Sigmoid colon (tissue), 4 donors: ENCODE results near the gene SREK1.
"Not testable (repeated sequence)": the region's sequence is repeated elsewhere in the genome, so short reads cannot be mapped to it uniquely, and the experiment has no call there.

Experiments used
- EP300 ChIP-seq, 4 donors: sonication (generic); formaldehyde crosslinking; IDR thresholded peaks; one replicate each; pipeline ENCODE4 v1.6.1; 2017; ENCODE audit warnings: antibody characterized with exemption in 4 of 4
- POLR2A ChIP-seq, 2 donors: fragments of 450-650 bp; IDR thresholded peaks; one replicate each; pipeline ENCODE4 v1.6.1; 2016; ENCODE audit warnings: antibody characterized with exemption in 2 of 2, mild to moderate bottlenecking in 2 of 2, moderate library complexity in 2 of 2
- POLR2AphosphoS5 ChIP-seq, 4 donors: sonication (generic); formaldehyde crosslinking; IDR thresholded peaks; one replicate each; pipeline ENCODE4 v1.6.1; 2017; ENCODE audit warnings: antibody characterized with exemption in 4 of 4
- TF ChIP-seq, protein P1 (sequence below), 4 experiments: fragments of 450-650 bp in 3 of 4; fragments of 200-600 bp in 1 of 4; IDR thresholded peaks; one replicate each; pipeline ENCODE4 v1.5.1; 2016 to 2019; ENCODE audit warnings: antibody characterized with exemption in 4 of 4, mild to moderate bottlenecking in 3 of 4, moderate library complexity in 2 of 4

DNA sequence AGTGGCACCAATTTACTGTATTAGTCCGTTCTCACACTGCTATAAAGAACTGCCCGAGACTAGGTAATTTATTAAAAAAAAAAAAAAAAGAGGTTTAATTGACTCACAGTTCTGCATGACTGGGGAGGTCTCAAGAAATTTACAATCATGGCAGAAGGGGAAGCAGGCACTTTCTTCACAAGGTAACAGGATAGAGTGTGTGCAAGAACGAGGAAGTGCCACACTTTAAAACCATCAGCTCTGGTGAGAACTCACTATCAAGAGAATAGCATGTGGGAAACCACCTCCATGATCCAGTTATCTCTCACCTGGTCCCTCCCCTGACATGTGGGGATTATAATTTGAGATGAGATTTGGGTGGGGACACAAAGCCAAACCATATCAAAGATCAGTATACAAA lies 7.2 kb upstream of the SREK1 start:
- TF ChIP-seq, protein P1, sequence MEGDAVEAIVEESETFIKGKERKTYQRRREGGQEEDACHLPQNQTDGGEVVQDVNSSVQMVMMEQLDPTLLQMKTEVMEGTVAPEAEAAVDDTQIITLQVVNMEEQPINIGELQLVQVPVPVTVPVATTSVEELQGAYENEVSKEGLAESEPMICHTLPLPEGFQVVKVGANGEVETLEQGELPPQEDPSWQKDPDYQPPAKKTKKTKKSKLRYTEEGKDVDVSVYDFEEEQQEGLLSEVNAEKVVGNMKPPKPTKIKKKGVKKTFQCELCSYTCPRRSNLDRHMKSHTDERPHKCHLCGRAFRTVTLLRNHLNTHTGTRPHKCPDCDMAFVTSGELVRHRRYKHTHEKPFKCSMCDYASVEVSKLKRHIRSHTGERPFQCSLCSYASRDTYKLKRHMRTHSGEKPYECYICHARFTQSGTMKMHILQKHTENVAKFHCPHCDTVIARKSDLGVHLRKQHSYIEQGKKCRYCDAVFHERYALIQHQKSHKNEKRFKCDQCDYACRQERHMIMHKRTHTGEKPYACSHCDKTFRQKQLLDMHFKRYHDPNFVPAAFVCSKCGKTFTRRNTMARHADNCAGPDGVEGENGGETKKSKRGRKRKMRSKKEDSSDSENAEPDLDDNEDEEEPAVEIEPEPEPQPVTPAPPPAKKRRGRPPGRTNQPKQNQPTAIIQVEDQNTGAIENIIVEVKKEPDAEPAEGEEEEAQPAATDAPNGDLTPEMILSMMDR (IDR thresholded peaks at IDR 0.05): not testable (repeated sequence)
- not testable (repeated sequence) for TF ChIP-seq EP300, POLR2AphosphoS5, POLR2A (IDR thresholded peaks at IDR 0.05)
